Measurements from ENCODE around the gene UBE2H.
"Not testable (repeated sequence)": the region's sequence is repeated elsewhere in the genome, so short reads cannot be mapped to it uniquely, and the experiment has no call there.

Gene UBE2H

GRCh38 chr7:129840757-129841156 lies 112.0 kb downstream of the UBE2H start:
- no peak for DNase-seq (ENCODE audit: extremely low spot score)
- ChIA-PET CTCF (interaction anchor here (0.6 kb wide), 1 partner anchor 9 kb away, joined by 3 read pairs; no protein-coding TSS in a partner anchor), POLR2A (no interaction called here)
- TF ChIP-seq NFRKB (IDR thresholded peaks at IDR 0.05) (no peak), SP1 (IDR thresholded peaks at IDR 0.05) (no peak), ZNF384 (IDR thresholded peaks at IDR 0.05) (no peak), FOXA1 (IDR thresholded peaks at IDR 0.05) (no peak), PKNOX1 (IDR thresholded peaks at IDR 0.05) (no peak), L3MBTL2 (conservative IDR thresholded peaks at IDR 0.05) (no peak), CTBP1 (IDR thresholded peaks at IDR 0.05; ENCODE audit: borderline replicate concordance) (no peak), FOXM1 (IDR thresholded peaks at IDR 0.05; ENCODE audit: borderline replicate concordance) (no peak), HDGF (IDR thresholded peaks at IDR 0.05; ENCODE audit: borderline replicate concordance) (no peak), BHLHE40 (IDR thresholded peaks at IDR 0.05; ENCODE audit: borderline replicate concordance) (no peak), TARDBP (IDR thresholded peaks at IDR 0.05) (no peak), SUZ12 (IDR thresholded peaks at IDR 0.05) (no peak), LEF1 (IDR thresholded peaks at IDR 0.05; ENCODE audit: borderline replicate concordance) (no peak), ARNT (IDR thresholded peaks at IDR 0.05) (no peak), ELF4 (IDR thresholded peaks at IDR 0.05) (no peak), FOXK2 (IDR thresholded peaks at IDR 0.05) (no peak)

GRCh38 chr7:129836983-129837382 lies 115.8 kb downstream of the UBE2H start:
- ChIA-PET CTCF (no interaction called here), POLR2A (no interaction called here)
- no peak for TF ChIP-seq TARDBP (IDR thresholded peaks at IDR 0.05)
- DNase-seq (ENCODE audit: extremely low spot score): no peak

GRCh38 chr7:129835569-129835968 lies 117.2 kb downstream of the UBE2H start:
- no peak for DNase-seq (ENCODE audit: extremely low spot score)
- CTCF ChIA-PET: no interaction called here
- POLR2A ChIA-PET: no interaction called here

GRCh38 chr7:129833353-129833752 lies 119.4 kb downstream of the UBE2H start:
- DNase-seq (ENCODE audit: extremely low spot score); CTCF ChIA-PET; POLR2A ChIA-PET: not testable (repeated sequence)

More at GRCh38 chr7:129835569-129835968, 117.2 kb downstream of the UBE2H start:
- TF ChIP-seq ELF4 (IDR thresholded peaks at IDR 0.05) (no peak), HDGF (IDR thresholded peaks at IDR 0.05; ENCODE audit: borderline replicate concordance) (no peak), PKNOX1 (IDR thresholded peaks at IDR 0.05) (no peak), SUZ12 (IDR thresholded peaks at IDR 0.05) (no peak), L3MBTL2 (conservative IDR thresholded peaks at IDR 0.05) (no peak), FOXA1 (IDR thresholded peaks at IDR 0.05) (no peak), CTBP1 (IDR thresholded peaks at IDR 0.05; ENCODE audit: borderline replicate concordance) (no peak), ARNT (IDR thresholded peaks at IDR 0.05) (no peak), BHLHE40 (IDR thresholded peaks at IDR 0.05; ENCODE audit: borderline replicate concordance) (no peak), ZNF384 (IDR thresholded peaks at IDR 0.05) (no peak), FOXK2 (IDR thresholded peaks at IDR 0.05) (no peak), NFRKB (IDR thresholded peaks at IDR 0.05) (no peak), SP1 (IDR thresholded peaks at IDR 0.05) (no peak), TARDBP (IDR thresholded peaks at IDR 0.05) (no peak), FOXM1 (IDR thresholded peaks at IDR 0.05; ENCODE audit: borderline replicate concordance) (no peak), LEF1 (IDR thresholded peaks at IDR 0.05; ENCODE audit: borderline replicate concordance) (no peak)

- DNase-seq (ENCODE audit: extremely low spot score): no peak
- ChIA-PET POLR2A (no interaction called here), CTCF (no interaction called here)
- TF ChIP-seq ZNF384 (IDR thresholded peaks at IDR 0.05) (no peak), L3MBTL2 (conservative IDR thresholded peaks at IDR 0.05) (no peak), FOXA1 (IDR thresholded peaks at IDR 0.05) (no peak), SP1 (IDR thresholded peaks at IDR 0.05) (no peak), FOXM1 (IDR thresholded peaks at IDR 0.05; ENCODE audit: borderline replicate concordance) (no peak), BHLHE40 (IDR thresholded peaks at IDR 0.05; ENCODE audit: borderline replicate concordance) (no peak), TARDBP (IDR thresholded peaks at IDR 0.05) (no peak), PKNOX1 (IDR thresholded peaks at IDR 0.05) (no peak), NFRKB (IDR thresholded peaks at IDR 0.05) (no peak), ELF4 (IDR thresholded peaks at IDR 0.05) (no peak), LEF1 (IDR thresholded peaks at IDR 0.05; ENCODE audit: borderline replicate concordance) (no peak), FOXK2 (IDR thresholded peaks at IDR 0.05) (no peak), CTBP1 (IDR thresholded peaks at IDR 0.05; ENCODE audit: borderline replicate concordance) (no peak), SUZ12 (IDR thresholded peaks at IDR 0.05) (no peak), ARNT (IDR thresholded peaks at IDR 0.05) (no peak), HDGF (IDR thresholded peaks at IDR 0.05; ENCODE audit: borderline replicate concordance) (no peak)
Observed at GRCh38 chr7:129832701-129833227, 120.0 kb downstream of the UBE2H start.

- POLR2A ChIA-PET: no interaction called here
- no peak for DNase-seq (ENCODE audit: extremely low spot score)
- no peak for TF ChIP-seq TARDBP (IDR thresholded peaks at IDR 0.05)
- CTCF ChIA-PET: interaction anchor here (0.9 to 1.8 kb wide), 2 partner anchors 177 to 178 kb away, joined by 3 to 6 read pairs; no protein-coding TSS in a partner anchor
Observed at GRCh38 chr7:129832282-129832681, 120.5 kb downstream of the UBE2H start.
